ENCODE data around the gene IFT27.
"Not testable (repeated sequence)": the region's sequence is repeated elsewhere in the genome, so short reads cannot be mapped to it uniquely, and the experiment has no call there.

The IFT27 gene

GRCh38 chr22:36731321-36731720 is 44.6 kb downstream of the IFT27 start:
- intact Hi-C loops (cut with DNase I): not testable (repeated sequence)
- peak in 1 of 10 donors; percentile 32 for DNase-seq

- DNase-seq: peak in 1 of 10 donors; percentile 50
- intact Hi-C loops (cut with DNase I): no loop called here
Measured at GRCh38 chr22:36730176-36730858, 45.6 kb downstream of the IFT27 start.

DNA sequence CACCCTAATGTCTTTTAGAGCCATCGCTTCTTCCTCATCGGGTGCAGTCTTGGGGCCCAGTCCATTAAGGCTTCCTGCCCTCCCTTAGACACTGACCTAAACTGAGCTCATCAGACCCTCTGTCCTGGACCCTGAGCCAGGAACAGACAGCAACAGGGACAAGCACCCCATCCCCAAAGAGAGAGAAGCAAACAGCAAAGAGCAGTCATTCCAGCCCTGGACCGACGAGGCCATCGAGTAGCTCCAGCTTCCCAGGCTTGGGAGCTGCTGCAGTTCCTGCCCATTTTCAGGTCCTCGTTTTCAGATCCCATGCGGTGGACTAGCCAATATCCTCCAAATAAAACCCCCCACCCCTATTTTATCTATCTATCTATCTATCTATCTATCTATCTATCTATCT is 46.6 kb downstream of the IFT27 start:
- DNase-seq: peak in 1 of 10 donors; percentile 47
- intact Hi-C loops (cut with DNase I): no loop called here

DNA sequence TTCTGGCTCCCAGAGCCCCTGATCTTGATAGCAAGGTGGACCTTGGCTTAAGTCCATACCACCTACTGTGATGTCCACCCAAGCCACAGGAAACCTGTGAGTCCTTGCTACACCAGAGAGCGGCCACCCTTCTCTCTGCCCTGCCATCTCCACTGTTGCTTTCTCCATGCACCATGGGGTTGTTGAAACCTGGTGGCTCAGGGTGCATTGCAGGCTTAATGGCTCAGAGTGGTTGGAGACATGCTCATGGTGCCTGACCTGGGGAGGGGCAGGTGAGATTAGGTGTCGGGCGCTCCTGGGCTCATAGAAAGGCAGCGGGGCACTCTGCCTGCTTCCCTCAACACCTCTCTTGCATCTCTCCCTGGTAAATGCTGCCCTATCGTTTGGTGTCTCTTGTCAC is 47.4 kb downstream of the IFT27 start:
- DNase-seq: peak in 1 of 10 donors; percentile 25
- intact Hi-C loops (cut with DNase I): no loop called here

DNA sequence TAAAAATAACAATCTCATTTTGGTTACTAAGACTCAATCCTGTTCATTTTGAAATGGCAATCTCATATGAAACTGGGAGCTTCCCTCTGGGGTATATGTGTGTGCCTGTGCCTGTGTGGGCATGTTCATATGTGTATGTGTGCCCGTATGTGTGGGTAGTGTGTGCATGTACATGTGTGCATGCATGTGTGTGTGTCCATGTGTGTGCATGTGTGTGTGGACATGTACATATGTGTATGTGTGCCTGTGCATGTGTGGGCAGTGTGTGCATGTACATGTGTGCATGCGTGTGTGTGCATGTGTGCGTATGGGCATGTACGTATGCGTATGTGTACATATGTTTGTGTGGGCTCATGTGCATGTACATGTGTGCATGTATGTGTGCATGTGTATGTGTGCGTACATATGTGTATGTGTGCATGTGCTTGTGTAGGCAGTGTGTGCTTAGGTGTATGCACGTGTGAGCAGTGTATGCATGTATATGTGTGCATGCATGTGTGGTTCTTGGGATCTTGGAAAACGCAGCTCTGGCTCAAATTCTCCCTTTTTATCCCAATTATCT is 47.9 kb downstream of the IFT27 start:
- peak in 1 of 10 donors; percentile 16 for DNase-seq
- intact Hi-C loops (cut with DNase I): no loop called here

GRCh38 chr22:36727110-36727509 is 48.8 kb downstream of the IFT27 start:
- intact Hi-C loops (cut with DNase I): no loop called here
- DNase-seq: peak in 1 of 10 donors; percentile 22

DNA sequence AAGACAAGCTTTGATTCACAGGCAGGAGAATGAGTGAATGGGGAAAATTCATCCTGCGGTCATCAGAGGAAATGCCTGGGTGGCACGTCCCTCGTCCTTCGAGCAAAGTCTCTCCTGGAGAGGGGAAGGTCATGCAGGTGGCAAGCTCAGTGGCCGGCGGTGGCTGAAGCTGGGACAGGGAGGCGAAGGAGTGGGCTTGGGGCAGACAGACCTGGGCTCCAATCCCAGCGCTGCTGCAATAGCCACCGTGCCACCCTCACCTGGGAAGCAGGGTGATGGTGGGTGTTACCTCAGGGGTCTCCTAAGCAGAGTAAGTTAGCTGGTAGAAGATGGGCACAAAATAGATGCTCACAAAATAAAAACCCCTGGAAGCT is 49.9 kb downstream of the IFT27 start:
- intact Hi-C loops (cut with DNase I): no loop called here
- peak in 1 of 10 donors; percentile 60 for DNase-seq

DNA sequence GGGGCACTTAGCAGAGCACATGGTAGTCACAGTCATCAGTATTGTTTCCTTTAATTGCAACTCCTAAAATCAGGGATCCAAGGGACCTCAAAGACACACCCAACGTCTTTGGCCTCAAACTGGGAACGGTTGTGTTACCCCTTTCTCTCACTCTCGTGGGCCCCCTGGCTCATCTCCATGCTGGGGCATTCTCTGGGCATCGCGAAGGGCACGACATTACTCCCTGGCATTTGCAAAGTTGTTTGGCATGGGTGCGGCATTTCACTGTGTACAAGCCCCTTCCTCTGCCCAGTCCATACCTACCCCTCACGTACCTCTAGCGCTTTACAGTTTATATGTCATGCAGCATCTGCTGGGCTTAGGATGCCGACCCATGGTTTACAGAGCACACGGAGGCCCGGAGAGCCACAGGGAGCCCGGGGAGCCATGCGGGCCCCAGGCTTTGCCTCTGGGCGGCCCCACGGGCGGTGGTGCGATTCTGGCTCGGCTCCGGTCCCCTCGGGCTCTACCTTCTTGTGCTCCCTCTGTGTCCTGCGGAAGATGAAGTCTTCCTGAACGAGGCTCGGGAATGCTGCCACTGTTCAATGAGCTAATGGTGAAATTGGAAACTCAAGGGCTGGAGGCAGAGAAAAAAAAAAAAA is 50.4 kb downstream of the IFT27 start:
- intact Hi-C loops (cut with DNase I): no loop called here

DNA sequence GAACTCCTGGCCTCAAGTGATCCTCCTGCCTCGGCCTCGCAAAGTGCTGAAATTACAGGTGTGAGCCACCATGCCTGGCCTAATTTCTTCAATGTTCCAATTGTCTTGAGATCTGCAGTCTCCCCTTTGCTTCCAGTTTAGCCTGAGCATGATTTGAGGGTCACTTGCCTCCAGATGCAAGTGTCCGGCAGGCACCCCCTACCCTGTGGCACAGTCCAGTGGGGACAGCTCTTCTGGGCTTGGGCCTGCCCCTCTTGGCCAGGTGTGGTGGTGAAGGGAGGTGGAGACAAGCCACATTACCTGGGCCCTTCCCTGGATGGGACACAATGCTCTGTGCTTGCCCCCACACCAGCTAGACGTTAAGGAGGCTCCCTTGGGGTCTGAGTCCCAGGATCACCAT is 51.1 kb downstream of the IFT27 start:
- intact Hi-C loops (cut with DNase I): no loop called here
- DNase-seq: peak in 1 of 10 donors; percentile 59

More for the DNA sequence above, 50.4 kb downstream of the IFT27 start:
- DNase-seq: peak in 1 of 10 donors; percentile 44

- no peak for DNase-seq
- intact Hi-C loops (cut with DNase I): no loop called here
Measured at GRCh38 chr22:36722055-36722454, 53.9 kb downstream of the IFT27 start.

GRCh38 chr22:36715647-36716046 is 60.3 kb downstream of the IFT27 start:
- intact Hi-C loops (cut with DNase I): no loop called here
- no peak for DNase-seq

DNA sequence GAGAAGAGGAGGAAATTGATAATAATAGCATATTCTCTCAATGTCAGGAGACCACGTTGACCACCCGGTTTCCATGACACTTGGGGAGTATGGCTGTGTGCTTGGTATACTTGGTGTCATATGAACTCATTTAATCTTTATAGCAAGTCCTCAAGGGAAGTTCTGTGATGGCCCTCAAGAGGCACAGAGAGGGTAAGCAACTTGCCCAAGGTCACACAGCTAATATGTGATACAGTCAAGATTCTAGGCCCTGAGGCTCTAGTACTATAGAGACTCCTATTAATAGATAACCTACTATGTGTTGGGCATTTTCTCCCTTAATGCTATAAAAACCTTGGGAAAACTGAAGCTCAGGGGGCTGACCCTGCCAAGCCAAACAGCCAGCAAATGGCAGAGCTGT is 61.8 kb downstream of the IFT27 start:
- no peak for DNase-seq
- intact Hi-C loops (cut with DNase I): no loop called here

GRCh38 chr22:36713436-36713835 is 62.5 kb downstream of the IFT27 start:
- intact Hi-C loops (cut with DNase I): no loop called here
- no peak for DNase-seq
